GM18907 (cell line): Measurements from ENCODE around the gene MOB1A.
"Not testable (repeated sequence)": the region's sequence is repeated elsewhere in the genome, so short reads cannot be mapped to it uniquely, and the experiment has no call there.

ENCODE experiments used
- ATAC-seq: cut with Tn5 transposase; IDR thresholded peaks from one replicate; pipeline ENCODE4 v1.9.1; 2021; ENCODE audit warnings: mild to moderate bottlenecking, moderate library complexity; ENCODE audit not compliant: unreplicated experiment

The MOB1A gene

DNA sequence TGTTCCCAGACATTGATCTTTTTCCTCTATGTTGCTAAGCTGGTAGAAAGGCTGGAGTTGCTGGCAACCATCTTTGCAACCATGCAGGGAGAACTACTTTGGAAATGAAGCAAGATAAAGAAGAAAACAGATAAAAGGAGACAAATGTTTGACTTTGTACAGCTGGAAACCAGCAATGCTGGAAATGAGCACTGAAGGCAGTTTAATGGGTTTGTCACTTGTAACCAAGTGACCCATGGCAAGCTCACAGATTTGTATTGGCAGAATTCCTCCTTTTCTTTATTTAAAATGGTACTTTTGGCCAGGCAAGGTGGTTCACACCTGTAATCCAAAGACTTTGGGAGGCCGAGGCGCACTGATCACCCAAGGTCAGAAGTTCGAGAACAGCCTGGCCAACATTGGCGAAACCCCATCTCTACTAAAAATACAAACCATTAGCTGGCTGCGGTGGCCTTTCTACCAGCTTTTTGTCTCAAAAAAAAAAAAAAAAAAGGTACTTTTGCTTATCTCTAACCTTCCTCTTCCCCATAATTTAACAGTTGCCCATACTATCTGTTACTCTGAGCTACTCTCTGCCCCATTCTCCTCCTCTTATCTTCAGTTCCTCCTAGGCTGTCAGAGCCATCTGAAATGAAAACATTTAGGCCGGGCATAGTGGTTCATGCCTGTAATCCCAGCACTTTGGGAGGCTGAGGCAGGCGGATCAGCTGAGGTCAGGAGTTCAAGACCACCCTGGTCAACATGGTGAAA lies 28.9 kb downstream of the MOB1A start:
- no peak for ATAC-seq

DNA sequence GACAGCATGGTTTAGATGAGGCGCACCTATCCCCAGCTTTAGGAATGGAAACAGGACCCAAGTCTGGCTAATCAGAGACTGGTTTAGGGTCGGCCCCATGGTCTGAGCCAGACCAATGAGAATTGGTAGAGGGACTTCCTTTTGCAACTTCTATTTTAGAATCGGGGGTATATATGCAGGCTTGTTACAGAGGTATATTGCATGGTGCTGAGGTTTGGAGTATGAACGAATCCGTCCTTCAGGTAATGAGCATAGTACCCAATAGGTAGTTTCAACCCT lies 29.5 kb downstream of the MOB1A start:
- no peak for ATAC-seq

DNA sequence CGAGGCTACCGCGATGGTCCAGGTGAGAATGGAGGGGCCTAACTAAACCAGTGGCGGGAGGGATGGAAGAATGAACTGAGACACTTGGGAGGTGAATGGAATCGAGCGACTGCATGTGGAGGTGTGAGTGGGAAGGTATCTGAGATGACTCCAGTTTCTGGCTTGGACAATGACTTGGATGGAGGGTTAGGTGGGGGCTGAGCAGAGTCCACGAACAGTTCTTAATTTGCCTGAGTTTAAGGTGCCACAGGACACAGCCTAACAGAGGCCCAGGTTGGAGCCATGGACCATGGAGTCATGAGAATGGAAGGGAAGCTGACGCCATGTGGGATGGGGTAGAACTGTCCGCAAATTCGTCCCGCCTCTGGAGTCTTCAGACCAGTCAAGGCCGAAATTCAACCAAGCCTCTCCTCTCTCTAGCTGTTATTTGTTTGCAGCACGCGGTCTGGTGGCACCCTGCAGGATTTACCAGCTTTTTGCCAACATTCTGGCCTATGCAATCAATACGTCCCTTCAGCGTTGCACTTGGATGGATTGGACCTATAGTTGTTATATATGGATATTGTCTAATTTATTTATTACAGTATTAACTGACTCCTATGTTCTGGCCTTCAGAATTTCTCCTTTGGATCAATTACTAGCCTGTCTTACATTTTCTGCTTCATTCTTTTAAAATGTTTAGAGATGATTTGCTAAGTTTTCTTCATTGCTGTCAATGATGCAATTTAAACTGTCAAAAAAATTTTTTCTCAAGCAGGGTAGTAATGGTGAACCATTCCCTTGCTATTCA lies 30.0 kb downstream of the MOB1A start:
- ATAC-seq: no peak

DNA sequence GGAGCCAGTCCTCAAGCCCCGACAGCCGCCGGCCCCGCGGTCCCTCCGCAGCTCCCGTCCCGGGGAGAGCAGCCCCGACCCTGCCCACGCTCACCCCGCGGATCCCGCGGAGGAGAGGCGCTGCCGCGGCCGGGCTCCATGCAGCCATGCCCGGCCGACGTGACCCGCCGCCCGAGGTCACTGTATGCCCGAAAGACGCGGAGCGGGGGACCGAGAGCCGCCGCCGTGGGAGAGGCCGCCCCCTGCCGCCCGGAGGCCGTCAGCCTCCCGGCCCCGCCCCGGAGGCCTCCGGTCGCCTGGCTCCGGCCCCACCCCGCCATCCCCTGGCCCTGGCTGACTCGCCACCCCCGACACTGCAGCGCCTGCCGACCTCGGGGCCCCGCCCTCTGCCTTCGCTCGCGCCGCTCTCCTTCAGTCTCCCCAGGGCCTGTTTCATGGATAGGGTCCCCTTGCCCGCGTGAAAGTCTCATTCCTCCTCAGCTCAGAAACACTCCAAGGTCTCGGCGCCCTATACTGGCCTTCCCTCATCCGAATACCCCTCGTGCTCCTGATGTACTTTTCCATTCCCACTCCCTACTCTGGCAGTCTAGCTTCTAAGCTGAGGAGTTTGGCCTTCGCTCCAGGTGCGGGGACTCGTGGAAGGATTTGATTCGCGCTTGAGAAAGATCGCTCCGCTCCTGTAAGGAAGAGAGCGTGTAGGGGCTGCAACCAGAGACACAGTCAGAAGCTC lies 30.8 kb downstream of the MOB1A start, which contains the start of gene BOLA3:
TSS of gene BOLA3 (minus strand) at position 186 of the 730 bp plus-strand sequence. CDS start at position 148, 38 bp downstream.
- peak; percentile 87 for ATAC-seq

DNA sequence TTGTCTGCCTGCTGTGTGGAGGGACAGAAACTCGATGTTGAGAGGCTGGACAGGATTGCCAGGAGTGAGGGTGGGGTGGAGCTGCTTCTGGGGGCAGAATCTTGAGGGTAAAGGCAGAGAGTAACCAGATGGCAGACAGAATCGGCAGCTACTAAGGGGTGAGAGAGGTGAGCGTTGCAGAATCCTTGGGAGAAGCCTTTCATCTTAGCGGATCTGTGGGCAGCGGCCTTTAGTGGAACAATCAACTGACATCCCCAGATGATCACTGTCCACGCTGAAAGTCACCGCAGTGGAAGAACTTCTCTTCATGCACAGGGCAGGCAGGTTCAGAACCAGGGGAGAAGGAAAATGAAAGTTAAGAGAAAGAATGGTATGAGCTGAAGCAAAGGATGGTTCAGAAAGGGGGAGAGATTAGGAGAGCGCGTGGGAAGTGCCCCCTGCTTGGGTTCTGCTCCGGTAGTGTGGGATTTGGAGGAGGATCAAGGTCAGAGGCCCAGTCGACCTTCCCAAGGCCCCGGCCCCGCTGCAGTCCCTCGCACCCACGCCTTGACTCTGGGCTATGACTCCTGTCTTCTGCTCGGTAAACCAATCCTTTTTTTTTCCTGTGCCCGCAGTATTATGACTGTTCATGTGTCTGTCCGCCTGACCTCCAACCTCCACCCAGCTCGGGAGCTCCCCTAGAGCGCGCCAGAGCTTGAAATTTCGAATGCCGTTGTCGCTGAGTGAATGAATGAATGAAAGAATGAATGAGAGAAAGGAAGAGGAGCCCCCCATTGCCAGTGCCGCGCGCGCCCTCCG lies 31.6 kb downstream of the MOB1A start:
- peak; percentile 39 for ATAC-seq

DNA sequence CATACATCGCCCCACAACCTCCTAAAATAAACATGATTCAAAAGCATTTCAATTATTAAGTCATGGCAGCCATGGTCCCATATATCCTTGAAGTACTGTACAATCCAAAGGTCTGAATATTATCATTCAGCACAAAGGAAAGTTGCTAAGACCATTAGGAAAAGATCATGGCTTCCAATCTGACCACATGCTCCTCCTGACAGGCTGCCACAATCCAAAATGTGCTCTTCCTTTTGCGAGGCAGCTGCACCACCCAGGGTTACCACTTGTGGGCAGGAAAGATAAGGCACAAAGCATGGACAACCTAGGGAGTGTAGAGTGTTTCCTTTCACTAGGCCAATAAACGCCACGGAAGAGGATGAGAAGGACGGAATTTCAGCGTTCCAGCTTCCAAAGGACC lies 36.3 kb downstream of the MOB1A start:
- no peak for ATAC-seq

DNA sequence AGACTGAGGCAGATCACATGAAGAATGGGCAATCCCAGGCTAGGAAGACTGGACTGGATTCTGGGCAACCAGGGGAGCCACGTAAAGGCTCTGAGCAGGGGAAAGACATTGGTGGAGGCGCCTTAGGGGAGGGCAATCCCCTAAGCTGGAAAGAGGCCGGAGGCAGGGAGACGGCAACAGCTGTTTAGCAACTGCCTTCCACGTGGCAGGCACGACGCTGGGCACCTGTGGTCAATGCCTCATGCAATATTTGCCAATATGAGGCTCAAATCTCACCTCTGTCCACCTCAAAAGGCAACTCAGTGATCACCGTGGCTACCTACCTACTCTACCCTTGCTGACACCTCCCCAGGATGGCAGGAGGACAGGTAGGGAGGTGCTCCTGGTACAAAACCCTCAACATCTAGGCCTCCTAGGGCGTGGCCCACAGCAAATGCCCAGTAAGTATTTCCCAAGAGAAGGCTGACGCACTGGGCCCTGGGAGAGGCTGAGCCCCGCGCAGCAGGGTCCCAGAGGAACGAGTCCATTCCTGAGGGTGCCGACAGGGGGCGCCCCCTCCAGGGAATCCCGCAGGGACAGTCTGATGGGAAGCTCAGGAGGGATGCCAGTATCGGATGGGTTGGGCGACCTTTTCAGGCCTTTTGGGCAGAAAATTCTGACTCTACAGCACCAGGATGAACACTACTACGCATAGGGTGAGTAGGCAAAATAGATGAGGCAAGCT lies 39.9 kb downstream of the MOB1A start:
- ATAC-seq: no peak

DNA sequence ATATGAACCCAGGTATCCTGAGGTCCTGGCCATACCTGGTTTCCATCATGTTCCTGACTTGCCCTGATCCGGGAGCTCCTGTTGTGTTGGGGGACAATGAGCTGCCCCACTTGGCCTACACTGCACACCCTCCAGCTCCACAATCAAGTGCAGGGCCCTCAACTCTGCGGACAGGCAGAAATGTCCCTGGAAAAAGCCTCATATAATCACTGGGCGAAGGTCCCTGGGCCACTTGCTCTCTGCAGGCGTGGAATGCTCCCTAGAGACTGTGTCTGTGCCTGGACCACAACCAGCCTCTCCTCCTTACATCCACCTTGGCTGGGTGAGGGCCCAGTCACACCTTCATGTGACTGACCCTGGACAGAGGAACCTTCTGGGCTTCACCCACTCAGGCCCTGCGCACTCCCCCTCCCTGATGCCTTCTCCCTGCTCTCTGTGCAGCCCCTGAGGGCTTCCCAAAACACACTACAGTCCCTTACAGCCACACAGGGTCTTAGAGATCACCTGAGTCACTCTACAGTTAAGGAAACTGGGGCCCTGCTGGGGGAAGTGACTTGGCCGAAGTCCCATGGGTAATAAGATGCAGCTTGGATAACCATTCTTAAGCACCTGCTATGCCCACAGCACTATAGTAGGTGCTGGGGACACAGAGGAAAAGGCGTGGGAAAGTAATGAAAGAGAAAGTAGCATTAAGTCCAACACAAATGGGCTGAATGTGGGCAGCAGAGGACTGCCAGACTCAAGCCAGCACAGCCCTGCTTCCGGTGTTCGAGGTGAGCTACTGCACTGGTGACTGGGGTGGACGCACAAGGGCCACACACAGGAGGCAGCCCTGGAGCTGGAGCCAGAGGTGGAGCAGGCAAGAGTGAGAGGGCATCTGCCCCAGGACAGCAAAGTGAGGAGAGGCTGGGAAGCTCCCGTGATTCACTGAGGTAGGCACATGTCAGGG lies 40.8 kb downstream of the MOB1A start:
- no peak for ATAC-seq

DNA sequence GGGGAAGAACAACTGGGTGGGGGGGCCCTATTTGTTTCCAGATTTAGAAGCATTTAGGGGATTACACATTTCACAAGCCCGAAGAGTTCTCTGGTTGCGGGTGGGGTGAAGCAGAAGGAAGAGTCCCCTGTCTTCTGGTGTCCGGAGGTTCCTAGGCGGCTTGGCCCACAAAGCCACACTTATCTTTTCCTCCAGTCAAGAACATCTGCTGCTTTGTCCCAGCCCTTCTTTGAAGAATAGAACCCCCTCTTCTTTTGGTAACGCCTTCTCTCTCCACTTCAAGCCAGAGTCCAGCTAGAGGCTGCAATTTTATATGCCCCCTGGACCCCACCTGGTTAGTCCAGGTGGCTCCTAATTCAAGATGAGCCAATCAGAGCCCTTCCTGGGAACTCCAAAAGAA lies 46.8 kb downstream of the MOB1A start:
- no peak for ATAC-seq

DNA sequence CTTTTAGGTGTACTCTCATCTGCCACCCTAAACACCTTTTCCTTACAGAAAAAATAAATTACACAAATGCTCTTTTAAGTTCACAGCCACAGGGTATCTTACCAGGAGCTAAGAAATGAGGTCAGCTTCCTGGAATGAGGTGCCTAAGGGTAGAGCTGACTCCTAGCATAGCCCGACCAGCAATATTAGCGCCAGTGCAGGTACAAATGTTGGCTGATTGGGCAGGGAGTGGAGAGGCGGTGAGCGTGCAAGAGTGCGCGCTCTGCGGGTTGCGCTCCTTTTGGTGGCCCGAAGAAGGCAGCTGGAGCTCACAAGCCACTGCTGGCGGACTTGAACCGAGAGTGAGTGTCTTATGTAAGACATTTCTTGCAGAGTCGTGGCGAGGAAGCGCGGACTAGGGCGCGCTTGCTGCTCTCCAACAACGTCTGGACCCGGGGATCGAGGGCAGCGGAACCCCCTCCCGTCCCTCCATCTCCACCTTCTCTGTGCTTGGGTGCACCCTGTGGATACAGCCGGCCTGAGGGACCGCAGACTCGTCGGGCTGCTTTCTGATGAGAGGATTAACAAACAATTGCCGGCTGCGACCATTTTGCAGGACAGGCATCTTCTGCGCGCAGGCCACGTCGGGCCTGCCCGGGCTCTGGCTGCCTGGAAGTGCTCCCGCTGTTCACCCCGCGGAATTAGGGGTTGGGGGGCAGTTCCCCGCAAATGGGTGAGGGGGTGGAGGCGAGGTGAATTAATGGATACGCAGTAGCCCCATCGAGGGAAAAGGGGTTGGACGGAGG lies 48.3 kb downstream of the MOB1A start:
- ATAC-seq: no peak

DNA sequence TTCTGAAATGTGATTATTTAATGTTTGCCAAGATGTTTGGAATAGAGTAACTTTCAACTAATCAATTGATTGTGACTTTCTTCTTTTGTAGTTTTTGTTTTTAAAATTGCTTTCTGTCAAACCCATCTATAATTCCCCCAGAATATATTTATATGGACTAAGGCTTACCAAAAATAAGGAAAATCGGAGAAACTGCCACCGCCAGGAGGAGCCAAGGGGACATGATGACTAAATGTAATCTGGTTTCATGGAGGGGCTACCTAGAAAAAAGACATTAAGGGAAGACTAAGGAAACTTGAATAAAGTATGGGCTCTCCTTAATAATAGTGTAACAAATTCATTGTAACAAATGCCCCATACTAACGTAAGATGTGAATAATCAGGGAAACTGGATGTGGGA lies 50.5 kb downstream of the MOB1A start:
- ATAC-seq: no peak

DNA sequence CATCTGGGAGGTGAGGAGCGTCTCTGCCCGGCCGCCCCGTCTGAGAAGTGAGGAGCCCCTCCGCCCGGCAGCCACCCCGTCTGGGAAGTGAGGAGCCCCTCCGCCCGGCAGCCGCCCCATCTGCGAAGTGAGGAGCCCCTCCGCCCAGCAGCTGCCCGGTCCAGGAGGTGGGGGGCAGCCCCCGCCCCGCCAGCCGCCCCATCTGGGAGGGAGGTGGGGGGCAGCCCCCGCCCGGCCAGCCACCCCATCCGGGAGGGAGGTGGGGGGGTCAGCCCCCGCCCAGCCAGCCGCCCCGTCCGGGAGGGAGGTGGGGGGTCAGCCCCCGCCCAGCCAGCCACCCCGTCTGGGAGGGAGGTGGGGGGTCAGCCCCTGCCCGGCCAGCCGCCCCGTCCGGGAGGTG lies 54.7 kb downstream of the MOB1A start:
- ATAC-seq: not testable (repeated sequence)

DNA sequence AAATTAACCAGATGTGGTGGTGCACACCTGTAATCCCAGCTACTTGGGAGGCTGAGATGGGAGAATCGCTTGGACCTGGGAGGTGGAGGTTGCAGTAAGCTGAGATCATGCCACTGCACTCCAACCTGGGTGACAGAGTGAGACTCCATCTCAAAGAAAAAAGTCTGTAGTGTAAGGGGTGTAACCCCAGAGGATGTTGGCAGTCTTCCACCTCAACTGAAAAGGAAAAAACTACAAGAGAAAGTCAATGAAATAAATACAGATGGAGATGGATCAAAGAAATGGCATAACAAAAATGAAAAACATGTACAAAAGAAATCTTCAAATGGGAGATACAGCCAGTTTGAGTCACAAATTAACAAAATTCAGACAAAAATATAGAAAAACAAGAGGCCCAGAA lies 56.8 kb downstream of the MOB1A start:
- not testable (repeated sequence) for ATAC-seq

DNA sequence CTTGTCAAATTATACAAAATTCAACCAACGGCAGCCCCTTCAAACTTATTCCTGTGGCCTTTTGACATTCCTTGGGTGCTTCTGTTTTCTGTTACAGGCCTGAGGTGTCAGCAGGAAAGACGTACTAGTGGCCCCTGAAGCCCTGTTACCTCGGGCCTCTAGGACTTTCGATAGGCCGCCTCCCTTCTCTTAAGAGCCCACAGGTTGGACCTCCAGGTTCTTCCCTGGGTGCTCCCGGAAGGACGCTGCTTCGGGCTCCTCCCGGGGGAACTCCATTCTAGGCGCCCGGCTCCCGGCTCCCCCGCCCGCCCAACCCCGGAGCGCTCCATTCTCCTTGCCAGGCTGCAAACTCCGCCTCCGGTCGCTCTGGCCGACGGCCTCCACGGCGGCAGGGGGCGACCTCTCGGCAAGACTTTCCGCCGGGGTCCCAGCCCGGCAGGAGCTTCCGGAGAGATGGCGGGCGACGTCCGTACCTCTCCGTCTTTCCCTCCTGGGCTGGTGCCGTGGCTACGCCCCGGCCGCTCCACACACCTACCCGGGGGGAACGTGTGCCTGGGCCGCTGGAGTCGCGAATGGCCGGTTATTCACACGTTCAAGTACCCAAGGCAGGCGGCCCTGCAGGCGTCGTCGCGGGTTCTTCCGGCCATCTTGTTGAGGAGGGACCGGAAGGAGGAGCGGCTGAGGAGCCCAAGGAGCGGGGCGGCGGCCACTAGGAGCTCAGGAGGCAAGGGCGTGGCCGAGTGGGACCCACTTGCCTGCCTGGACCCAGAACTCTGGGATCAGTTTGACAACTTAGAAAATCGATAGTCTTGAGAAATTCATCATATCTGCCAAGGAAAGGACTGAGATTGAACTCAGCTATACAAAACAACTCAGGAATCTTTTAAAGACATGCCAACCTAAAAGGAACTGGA lies 58.5 kb downstream of the MOB1A start:
- ATAC-seq: peak; percentile 96

DNA sequence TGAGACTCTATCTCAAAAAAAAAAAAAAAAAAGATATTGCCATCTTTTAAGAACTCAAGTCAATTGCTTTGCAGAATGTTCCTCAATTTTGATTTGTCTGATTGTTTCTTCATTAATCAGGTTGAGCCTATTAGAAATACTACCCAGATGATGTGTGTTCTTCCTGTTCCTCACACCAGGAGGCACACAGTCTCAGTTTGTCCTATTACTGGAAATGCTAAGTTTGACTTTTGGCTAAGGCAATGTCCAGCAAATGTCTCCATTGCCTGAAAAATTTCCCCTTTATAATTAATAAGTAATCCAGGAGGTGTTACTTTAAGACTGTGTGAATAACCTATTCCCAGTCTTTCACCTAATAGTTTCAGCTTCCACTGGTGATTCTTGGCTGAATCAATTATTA lies 59.3 kb downstream of the MOB1A start:
- no peak for ATAC-seq

DNA sequence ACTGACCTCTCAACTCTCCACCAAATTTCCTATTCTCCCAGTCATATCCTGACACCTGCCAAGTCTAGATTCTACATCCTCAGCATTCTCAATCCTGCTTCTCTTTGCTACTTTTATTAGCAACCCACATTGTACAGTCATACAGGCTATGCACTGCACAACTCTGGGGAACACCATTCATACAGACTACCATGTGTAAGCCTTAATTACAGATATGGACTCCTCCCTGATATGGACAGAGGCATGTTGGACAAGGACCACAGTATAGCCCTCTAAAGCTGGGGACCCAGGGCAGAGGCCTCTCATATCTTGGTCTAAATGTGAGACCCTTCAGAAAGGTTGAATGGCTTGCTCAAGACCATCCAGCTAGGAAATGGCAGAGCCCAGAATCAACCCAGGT lies 67.3 kb downstream of the MOB1A start:
- no peak for ATAC-seq

DNA sequence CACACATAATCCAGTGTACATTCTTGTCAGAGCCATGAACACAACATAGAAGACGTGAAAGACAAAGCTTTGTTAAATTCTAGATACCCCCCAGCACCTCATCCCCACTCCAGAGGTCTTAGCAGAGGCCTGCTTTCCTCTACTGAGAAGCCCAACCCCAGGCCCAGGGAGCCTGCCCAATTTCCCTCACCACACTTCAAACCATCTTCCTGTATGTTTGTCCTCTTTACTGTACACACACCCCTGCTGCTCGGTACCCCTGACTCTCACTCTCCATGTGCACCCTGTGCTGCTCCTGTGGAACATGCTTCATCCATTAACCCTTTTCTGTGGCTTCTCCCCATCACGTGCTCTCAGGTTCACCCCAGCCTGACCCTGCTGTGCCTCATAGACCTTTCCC lies 68.1 kb downstream of the MOB1A start:
- no peak for ATAC-seq
